ENCODE results near the gene MIDN.

MIDN gene

GRCh38 chr19:1259206-1259875 lies 11.0 kb downstream of the MIDN start:
- H3K4me3 ChIP-seq (ENCODE audit: low read length): no peak overlapping the region
- peak; percentile 71 for DNase-seq (ENCODE audit: low read depth)
- TF ChIP-seq CTCF (conservative IDR thresholded peaks at IDR 0.05; ENCODE audit: low read length): no peak

GRCh38 chr19:1259876-1260748 lies 11.7 kb downstream of the MIDN start:
- no peak for DNase-seq (ENCODE audit: low read depth)
- H3K4me3 ChIP-seq (ENCODE audit: low read length): peak overlapping the region; percentile 22; the same call in 1 of the 2 replicates
- TF ChIP-seq CTCF (conservative IDR thresholded peaks at IDR 0.05; ENCODE audit: low read length): no peak

GRCh38 chr19:1260749-1261537 lies 12.6 kb downstream of the MIDN start:
- H3K4me3 ChIP-seq (ENCODE audit: low read length): peak overlapping the region; percentile 74
- TF ChIP-seq CTCF (conservative IDR thresholded peaks at IDR 0.05; ENCODE audit: low read length): no peak
- peak; percentile 94 for DNase-seq (ENCODE audit: low read depth)

GRCh38 chr19:1261538-1261797 lies 13.1 kb downstream of the MIDN start:
- H3K4me3 ChIP-seq (ENCODE audit: low read length): peak overlapping the region; percentile 74
- TF ChIP-seq CTCF (conservative IDR thresholded peaks at IDR 0.05; ENCODE audit: low read length): no peak; the same call in 1 of the 2 replicates
- DNase-seq (ENCODE audit: low read depth): no peak

GRCh38 chr19:1261798-1262622 lies 13.6 kb downstream of the MIDN start:
- DNase-seq (ENCODE audit: low read depth): peak; percentile 67
- peak overlapping the region; percentile 74 for H3K4me3 ChIP-seq (ENCODE audit: low read length)
- no peak for TF ChIP-seq CTCF (conservative IDR thresholded peaks at IDR 0.05; ENCODE audit: low read length)

- TF ChIP-seq CTCF (conservative IDR thresholded peaks at IDR 0.05; ENCODE audit: low read length): no peak
- no peak overlapping the region for H3K4me3 ChIP-seq (ENCODE audit: low read length)
- DNase-seq (ENCODE audit: low read depth): no peak
Measured at GRCh38 chr19:1262623-1263123, 14.3 kb downstream of the MIDN start.

All from AG10803 (cell line).